Osteocyte (in vitro differentiated cells): Measurements from ENCODE around the gene GLP2R. TPM values are rescaled to one million over a fixed set of nuclear protein-coding genes. Genes with fewer than 3 reads are reported as not detected.

Experiments used
- DNase-seq: peaks from one replicate; pipeline ENCODE4 v3.0.0; 2021; ENCODE audit warnings: mixed read lengths; ENCODE audit not compliant: unreplicated experiment; ENCODE audit errors: extremely low spot score
- H3K27ac Mint-ChIP-seq: one replicate; pipeline ENCODE4 v1.8.0; 2021; ENCODE audit warnings: mild to moderate bottlenecking, mixed read lengths; ENCODE audit not compliant: unreplicated experiment
- H3K27me3 Mint-ChIP-seq: one replicate; pipeline ENCODE4 v1.8.0; 2021; ENCODE audit warnings: mixed read lengths; ENCODE audit not compliant: unreplicated experiment
- H3K36me3 Mint-ChIP-seq: one replicate; pipeline ENCODE4 v1.8.0; 2021; ENCODE audit warnings: mixed read lengths; ENCODE audit not compliant: unreplicated experiment
- H3K4me1 Mint-ChIP-seq: one replicate; pipeline ENCODE4 v1.8.0; 2021; ENCODE audit warnings: mixed read lengths; ENCODE audit not compliant: unreplicated experiment
- H3K4me3 Mint-ChIP-seq: one replicate; pipeline ENCODE4 v1.8.0; 2021; ENCODE audit warnings: mild to moderate bottlenecking, moderate library complexity, mixed read lengths; ENCODE audit not compliant: unreplicated experiment
- H3K9me3 Mint-ChIP-seq: one replicate; pipeline ENCODE4 v1.8.0; 2021; ENCODE audit warnings: mixed read lengths; ENCODE audit not compliant: unreplicated experiment
- total RNA-seq: library from RNA; stranded (reverse); gene quantifications from 2 replicates; pipeline ENCODE4 v1.2.1, GENCODE V29; 2021
- TF ChIP-seq, protein P1 (sequence below): fragments of 200-600 bp; sonication (generic); IDR thresholded peaks from 2 replicates; pipeline ENCODE4 v1.5.0; 2021; ENCODE audit warnings: antibody characterized with exemption, mild to moderate bottlenecking, moderate library complexity

GLP2R gene
- total RNA-seq, 1 donor from 2014 or later = 3.2 TPM

DNA sequence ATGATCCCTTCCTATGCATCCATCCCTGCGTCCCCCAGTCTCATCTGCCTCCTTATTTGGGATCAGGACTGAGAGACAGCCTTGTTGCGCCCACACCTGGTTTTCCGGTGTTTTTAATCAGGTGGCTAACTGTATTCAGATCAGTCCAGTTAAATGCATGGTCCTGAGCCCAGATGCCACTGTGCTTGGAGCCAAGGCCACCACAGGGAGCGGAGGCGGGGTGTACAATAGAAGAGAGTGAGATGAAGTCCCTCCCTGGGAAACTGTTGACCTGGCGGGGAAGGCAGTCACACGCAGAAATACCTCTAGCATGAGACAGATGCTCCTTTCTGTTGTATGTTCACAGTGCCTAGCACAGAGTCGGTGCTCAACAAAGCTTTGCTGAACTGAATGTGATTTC, 73.1 kb downstream of the GLP2R start:
- Mint-ChIP-seq H3K4me1 (peaks cover 23% of the 10 kb centered on the region), H3K36me3 (no peaks in the 10 kb centered on the region), H3K9me3 (peaks cover 4% of the 10 kb centered on the region), H3K27ac (no peak overlapping the region), H3K4me3 (no peak overlapping the region), H3K27me3 (no peaks in the 10 kb centered on the region)
- TF ChIP-seq, protein P1, sequence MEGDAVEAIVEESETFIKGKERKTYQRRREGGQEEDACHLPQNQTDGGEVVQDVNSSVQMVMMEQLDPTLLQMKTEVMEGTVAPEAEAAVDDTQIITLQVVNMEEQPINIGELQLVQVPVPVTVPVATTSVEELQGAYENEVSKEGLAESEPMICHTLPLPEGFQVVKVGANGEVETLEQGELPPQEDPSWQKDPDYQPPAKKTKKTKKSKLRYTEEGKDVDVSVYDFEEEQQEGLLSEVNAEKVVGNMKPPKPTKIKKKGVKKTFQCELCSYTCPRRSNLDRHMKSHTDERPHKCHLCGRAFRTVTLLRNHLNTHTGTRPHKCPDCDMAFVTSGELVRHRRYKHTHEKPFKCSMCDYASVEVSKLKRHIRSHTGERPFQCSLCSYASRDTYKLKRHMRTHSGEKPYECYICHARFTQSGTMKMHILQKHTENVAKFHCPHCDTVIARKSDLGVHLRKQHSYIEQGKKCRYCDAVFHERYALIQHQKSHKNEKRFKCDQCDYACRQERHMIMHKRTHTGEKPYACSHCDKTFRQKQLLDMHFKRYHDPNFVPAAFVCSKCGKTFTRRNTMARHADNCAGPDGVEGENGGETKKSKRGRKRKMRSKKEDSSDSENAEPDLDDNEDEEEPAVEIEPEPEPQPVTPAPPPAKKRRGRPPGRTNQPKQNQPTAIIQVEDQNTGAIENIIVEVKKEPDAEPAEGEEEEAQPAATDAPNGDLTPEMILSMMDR = no peak
- DNase-seq = no peak

DNA sequence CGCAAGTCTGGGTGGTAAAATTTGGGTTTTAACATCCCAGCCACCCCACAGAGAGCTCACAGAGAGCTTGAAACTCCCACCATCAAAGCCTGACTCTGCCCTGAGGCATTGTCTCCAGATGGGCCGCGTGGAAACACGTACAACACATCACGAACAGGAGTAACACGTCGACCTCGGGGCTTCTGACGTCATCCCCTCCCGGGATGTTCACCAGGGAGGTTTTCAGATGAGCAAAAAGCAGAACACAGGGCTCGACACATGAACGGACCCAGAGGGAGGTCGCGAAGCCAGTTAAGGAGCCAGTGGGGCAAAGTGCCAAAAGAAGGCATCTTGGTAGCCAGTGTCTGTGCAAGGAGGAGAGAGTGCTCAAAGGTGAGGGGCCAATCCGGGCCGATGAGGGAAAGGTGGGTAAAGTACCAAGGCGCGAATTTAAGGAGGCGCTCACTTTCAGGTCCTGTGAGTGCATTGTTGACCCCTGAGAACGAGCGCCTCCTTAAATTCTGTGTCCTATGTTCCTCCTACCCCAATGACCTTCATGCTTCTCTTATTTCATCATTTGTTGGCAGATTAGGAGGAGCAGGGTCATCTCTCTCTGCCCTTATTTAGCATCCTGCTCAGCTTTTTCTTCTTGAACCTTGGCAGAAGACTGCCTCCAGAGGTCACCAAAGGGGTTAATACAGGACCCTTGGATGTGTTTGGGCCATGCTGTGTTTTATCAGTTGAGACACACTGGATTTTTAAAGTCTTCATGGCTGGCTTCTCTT, 73.7 kb downstream of the GLP2R start:
- no peaks in the 10 kb centered on the region for H3K27me3 Mint-ChIP-seq
- no peaks in the 10 kb centered on the region for H3K9me3 Mint-ChIP-seq
- TF ChIP-seq, protein P1 = no peak
- DNase-seq = no peak
- no peaks in the 10 kb centered on the region for H3K36me3 Mint-ChIP-seq
- peaks cover 17% of the 10 kb centered on the region for H3K4me1 Mint-ChIP-seq
- H3K27ac Mint-ChIP-seq = no peak overlapping the region
- no peak overlapping the region for H3K4me3 Mint-ChIP-seq

DNA sequence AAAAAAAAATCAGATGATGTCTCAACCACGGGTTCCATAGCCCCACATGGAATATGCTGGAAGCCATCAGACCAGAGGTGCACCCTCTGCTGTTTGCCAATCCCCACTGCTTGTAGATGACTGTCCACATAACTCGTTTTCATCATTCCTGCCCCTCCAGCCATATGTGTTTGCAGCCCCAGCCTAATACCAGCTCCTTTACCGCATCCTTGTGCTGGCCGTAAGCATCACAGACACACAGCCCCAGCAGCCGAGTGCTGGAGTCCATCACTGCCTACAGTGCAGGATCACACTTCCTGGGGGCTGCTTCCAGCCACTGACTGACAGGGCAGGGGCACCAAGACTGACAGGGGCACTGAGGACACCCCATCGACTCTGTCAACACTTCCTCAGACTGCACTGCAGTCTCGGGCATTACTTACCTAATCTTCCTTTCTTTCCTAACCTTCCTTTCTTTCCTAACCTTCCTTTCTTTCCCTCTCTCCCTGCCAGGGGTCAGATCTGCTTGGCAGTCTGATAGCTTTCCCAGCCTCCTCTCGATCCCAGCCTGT, 74.4 kb downstream of the GLP2R start:
- DNase-seq = no peak
- H3K36me3 Mint-ChIP-seq = no peaks in the 10 kb centered on the region
- H3K27ac Mint-ChIP-seq = peak overlapping the region; percentile 53
- TF ChIP-seq, protein P1 = no peak
- H3K9me3 Mint-ChIP-seq = no peaks in the 10 kb centered on the region
- no peak overlapping the region for H3K4me3 Mint-ChIP-seq
- no peaks in the 10 kb centered on the region for H3K27me3 Mint-ChIP-seq
- peaks cover 17% of the 10 kb centered on the region for H3K4me1 Mint-ChIP-seq

DNA sequence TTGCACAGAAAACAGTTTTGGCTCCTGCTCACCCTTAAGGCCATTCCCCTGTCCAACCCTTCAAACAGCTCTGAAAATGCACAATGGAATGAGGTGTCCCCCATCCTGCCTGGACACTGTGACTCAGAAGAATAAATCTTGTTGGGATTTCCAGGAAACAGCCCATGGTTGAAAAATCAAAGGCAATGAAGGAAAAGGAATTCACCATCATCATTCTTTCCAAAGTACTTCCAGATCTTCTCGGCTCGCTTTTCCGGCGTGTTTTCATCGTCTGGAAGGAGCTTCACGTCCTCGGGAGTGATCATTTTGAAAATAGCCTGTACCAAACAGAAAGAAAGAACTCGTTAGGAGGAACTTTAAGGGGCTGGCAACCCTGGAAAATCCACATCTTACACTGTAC, 75.1 kb downstream of the GLP2R start:
- TF ChIP-seq, protein P1 = no peak
- DNase-seq = no peak
- Mint-ChIP-seq H3K27ac (peak overlapping the region; percentile 53), H3K27me3 (no peaks in the 10 kb centered on the region), H3K4me1 (peaks cover 17% of the 10 kb centered on the region), H3K4me3 (no peak overlapping the region), H3K36me3 (no peaks in the 10 kb centered on the region), H3K9me3 (no peaks in the 10 kb centered on the region)

DNA sequence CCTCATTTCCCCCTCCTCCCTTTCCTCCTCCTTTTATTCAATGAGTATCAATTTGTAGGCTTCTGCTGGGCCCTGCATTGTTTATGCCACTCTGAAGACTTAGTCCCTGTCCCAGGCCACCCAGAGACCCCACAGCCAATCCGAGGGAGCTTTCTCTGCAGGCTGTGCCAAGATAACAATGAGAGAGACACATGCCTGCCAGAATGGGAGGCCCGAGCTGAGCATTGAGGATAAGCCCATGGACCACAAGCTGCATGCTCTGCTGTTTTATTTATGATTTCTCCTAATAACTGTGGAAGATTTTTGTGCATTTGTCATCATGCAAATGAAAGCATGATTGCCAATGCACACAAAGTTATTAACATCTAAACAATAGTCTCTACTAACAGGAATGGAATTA, 76.4 kb downstream of the GLP2R start:
- Mint-ChIP-seq H3K36me3 (no peaks in the 10 kb centered on the region), H3K4me1 (peaks cover 17% of the 10 kb centered on the region), H3K27ac (no peak overlapping the region), H3K27me3 (no peaks in the 10 kb centered on the region), H3K4me3 (no peak overlapping the region), H3K9me3 (no peaks in the 10 kb centered on the region)
- TF ChIP-seq, protein P1 = no peak
- DNase-seq = no peak
